Astrocyte (in vitro differentiated cells and primary cell): Measurements from ENCODE around the gene IL2RA.

ENCODE experiments used
- CTCF ChIP-seq: IDR thresholded peaks from 2 replicates; pipeline ENCODE4 v1.5.1; 2011; ENCODE audit warnings: low read depth, mild to moderate bottlenecking, inconsistent platforms, low read length, moderate library complexity; ENCODE audit not compliant: insufficient read depth
- EZH2 ChIP-seq: IDR thresholded peaks from 2 replicates; pipeline ENCODE4 v1.6.1; 2012; ENCODE audit warnings: mild to moderate bottlenecking, low read length, inconsistent platforms; ENCODE audit not compliant: insufficient read depth

- TF ChIP-seq CTCF = no peak
- TF ChIP-seq EZH2 = no peak
These were observed 53.0 kb downstream of the IL2RA start for GRCh38 chr10:6009150-6009549.
